ENCODE data around the gene EXOC3L4. TPM values are rescaled to one million over a fixed set of nuclear protein-coding genes. Genes with fewer than 3 reads are reported as not detected.

EXOC3L4 gene
- total and polyA plus RNA-seq, 9 of the 15 experiments (the other 6 are each of a cell fraction or from before 2014, with no cell fraction given): 0.10 to 6.7 (median 0.98) TPM; not detected in 1

GRCh38 chr14:103142721-103143302 is 48.3 kb downstream of the EXOC3L4 start:
- no peaks in the 10 kb centered on the region for H3K9me3 ChIP-seq (replicated peaks; ENCODE audit: control insufficient read depth, insufficient read depth, low read depth, low read length)
- H3K4me1 ChIP-seq (replicated peaks in 1 of 2; ENCODE audit: control insufficient read depth in 2 of 2, insufficient read depth in 2 of 2, low read length in 2 of 2): peaks cover 7 to 19% of the 10 kb centered on the region in 2 experiments; a peak in 4 of 5 replicates
- H3K4me3 ChIP-seq: no peak overlapping the region
- TF ChIP-seq ILF3 (IDR thresholded peaks at IDR 0.05; ENCODE audit: borderline replicate concordance): no peak
- peak; percentile 31; the same call in 1 of the 2 replicates for TF ChIP-seq USF2 (CRISPR knock-in tag; IDR thresholded peaks at IDR 0.05)
- ChIA-PET POLR2A (interaction anchor here (1.0 kb wide), 2 partner anchors 9 to 152 kb away, joined by 3 read pairs; no protein-coding TSS in a partner anchor), CTCF (ENCODE audit: low intra/inter-chr PET ratio) (interaction anchor here (1.0 to 2.3 kb wide), 3 partner anchors 20 to 150 kb away, joined by 3 to 11 read pairs (median 3); partner anchors contain the start of gene TNFAIP2)
- no peaks in the 10 kb centered on the region for H3K36me3 ChIP-seq (ENCODE audit: control insufficient read depth, insufficient read depth, low read length)
- DNase-seq (ENCODE audit: extremely low read depth in 1 of 4, low spot score in 3 of 4): no peak
- peak overlapping the region; percentile 22; the same call in 1 of the 2 replicates for H2AFZ ChIP-seq (ENCODE audit: low read depth, low read length)
- no peaks in the 10 kb centered on the region for H3K9me1 ChIP-seq (ENCODE audit: control insufficient read depth, insufficient read depth, low read length)
- no peak overlapping the region for H3K4me2 ChIP-seq (ENCODE audit: insufficient read depth, low read length)
- H3K27ac ChIP-seq (ENCODE audit: extremely low read depth, low read depth, low read length): no peak overlapping the region
- no peaks in the 10 kb centered on the region for H4K20me1 ChIP-seq (replicated peaks; ENCODE audit: control insufficient read depth, insufficient read depth, low read length)
- H3K9ac ChIP-seq (ENCODE audit: insufficient read depth in 1 of 2, low read depth in 2 of 2, low read length in 2 of 2): no peak overlapping the region
- H3K27me3 ChIP-seq (ENCODE audit: control insufficient read depth in 2 of 2, insufficient read depth in 2 of 2, low read length in 2 of 2): no peaks in the 10 kb centered on the region; a peak in 1 of 5 replicates
- H3K79me2 ChIP-seq (ENCODE audit: control insufficient read depth, insufficient read depth, low read length): no peaks in the 10 kb centered on the region
- FAIRE-seq: no peak
- 35% methylated on average over 5 of the region's 5 CpGs for WGBS (ENCODE audit: insufficient coverage, low coverage, missing lambda C conversion rate)
- BruUV-seq (replicated peaks): no TSS peak
- no peak for ATAC-seq
- in situ Hi-C loops (cut with MboI) (no loop called here), intact Hi-C loops (cut with micrococcal nuclease) (loop anchor here (1.0 kb wide), 1 partner anchor 149 kb away; no protein-coding TSS in a partner anchor)

GRCh38 chr14:103143506-103143905 is 49.0 kb downstream of the EXOC3L4 start:
- Histone ChIP-seq H3K36me3 (ENCODE audit: control insufficient read depth, insufficient read depth, low read length) (no peaks in the 10 kb centered on the region), H3K27me3 (ENCODE audit: control insufficient read depth in 2 of 2, insufficient read depth in 2 of 2, low read length in 2 of 2) (no peaks in the 10 kb centered on the region; a peak in 1 of 5 replicates), H3K9me1 (ENCODE audit: control insufficient read depth, insufficient read depth, low read length) (no peaks in the 10 kb centered on the region), H3K4me1 (replicated peaks in 1 of 2; ENCODE audit: control insufficient read depth in 2 of 2, insufficient read depth in 2 of 2, low read length in 2 of 2) (peaks cover 7 to 12% of the 10 kb centered on the region in 2 experiments; a peak in 4 of 5 replicates), H3K4me2 (ENCODE audit: insufficient read depth, low read length) (no peak overlapping the region), H4K20me1 (replicated peaks; ENCODE audit: control insufficient read depth, insufficient read depth, low read length) (no peaks in the 10 kb centered on the region), H3K79me2 (ENCODE audit: control insufficient read depth, insufficient read depth, low read length) (no peaks in the 10 kb centered on the region), H3K9me3 (replicated peaks; ENCODE audit: control insufficient read depth, insufficient read depth, low read depth, low read length) (no peaks in the 10 kb centered on the region), H3K27ac (ENCODE audit: extremely low read depth, low read depth, low read length) (no peak overlapping the region), H2AFZ (ENCODE audit: low read depth, low read length) (no peak overlapping the region), H3K9ac (ENCODE audit: insufficient read depth in 1 of 2, low read depth in 2 of 2, low read length in 2 of 2) (no peak overlapping the region), H3K4me3 (no peak overlapping the region)
- no TSS peak for BruUV-seq (replicated peaks)
- ChIA-PET CTCF (ENCODE audit: low intra/inter-chr PET ratio) (no interaction called here), POLR2A (no interaction called here)
- ATAC-seq (no peak), DNase-seq (ENCODE audit: extremely low read depth in 1 of 4, low spot score in 3 of 4) (no peak), FAIRE-seq (no peak)
- WGBS (ENCODE audit: insufficient coverage, low coverage, missing lambda C conversion rate): 40% methylated on average over 6 of the region's 6 CpGs
- intact Hi-C loops (cut with micrococcal nuclease): no loop called here
- in situ Hi-C loops (cut with MboI): no loop called here
- TF ChIP-seq MEF2D (tag; conservative IDR thresholded peaks at IDR 0.05; ENCODE audit: low read depth): 0 out of 2 replicates have a peak, but pooled peaks have one; percentile 57
- no peak for TF ChIP-seq NR2C1 (IDR thresholded peaks at IDR 0.05)
- peak; percentile 30; the same call in 1 of the 2 replicates for TF ChIP-seq NR2C1 (tag; IDR thresholded peaks at IDR 0.05)
- TF ChIP-seq ZKSCAN8 (CRISPR knock-in tag; IDR thresholded peaks at IDR 0.05): no peak
- TF ChIP-seq SP2 (IDR thresholded peaks at IDR 0.05; ENCODE audit: extremely low read depth, low read depth, low read length, poor library complexity, severe bottlenecking): no peak
- no peak for TF ChIP-seq ZNF740 (CRISPR knock-in tag; IDR thresholded peaks at IDR 0.05)
- TF ChIP-seq ZNF740 (tag; IDR thresholded peaks at IDR 0.05): 0 out of 4 replicates have a peak, but pooled peaks of 1 of the 2 experiments have one; percentile 26
- no peak for TF ChIP-seq HNRNPLL (IDR thresholded peaks at IDR 0.05; ENCODE audit: low read depth, low read length, poor library complexity, severe bottlenecking)
- peak; percentile 81 for TF ChIP-seq PTTG1 (tag; IDR thresholded peaks at IDR 0.05; ENCODE audit: low read depth)
